GM19463 (cell line): ENCODE data around the gene ZNF407.

Source experiments
- ATAC-seq: cut with Tn5 transposase; IDR thresholded peaks from one replicate; pipeline ENCODE4 v1.9.1; 2021; ENCODE audit warnings: mild to moderate bottlenecking, moderate library complexity; ENCODE audit not compliant: unreplicated experiment

ZNF407 gene

GRCh38 chr18:74869904-74870863 lies 272.5 kb downstream of the ZNF407 start:
- peak; percentile 91 for ATAC-seq

- no peak for ATAC-seq
These were observed 273.3 kb downstream of the ZNF407 start for GRCh38 chr18:74870950-74871349.

GRCh38 chr18:74873629-74874028 lies 276.0 kb downstream of the ZNF407 start:
- ATAC-seq, result no peak

- no peak for ATAC-seq
These were observed 276.7 kb downstream of the ZNF407 start for GRCh38 chr18:74874351-74874750.

GRCh38 chr18:74876630-74877243 lies 279.1 kb downstream of the ZNF407 start:
- ATAC-seq, result no peak

GRCh38 chr18:74878267-74878666 lies 280.6 kb downstream of the ZNF407 start:
- no peak for ATAC-seq

GRCh38 chr18:74880706-74881278 lies 283.1 kb downstream of the ZNF407 start:
- no peak for ATAC-seq

GRCh38 chr18:74892066-74892627 lies 294.5 kb downstream of the ZNF407 start:
- ATAC-seq, result no peak

- ATAC-seq, result no peak
These were observed 298.0 kb downstream of the ZNF407 start for GRCh38 chr18:74895686-74896085.

- peak; percentile 84 for ATAC-seq
These were observed 298.8 kb downstream of the ZNF407 start for GRCh38 chr18:74896390-74896991.

- ATAC-seq, result no peak
These were observed 300.4 kb downstream of the ZNF407 start for GRCh38 chr18:74897971-74898657.

GRCh38 chr18:74898965-74899364 lies 301.3 kb downstream of the ZNF407 start:
- ATAC-seq, result no peak

GRCh38 chr18:74899554-74899953 lies 301.9 kb downstream of the ZNF407 start:
- no peak for ATAC-seq

GRCh38 chr18:74901362-74902146 lies 303.9 kb downstream of the ZNF407 start:
- no peak for ATAC-seq

- ATAC-seq, result no peak
These were observed 304.4 kb downstream of the ZNF407 start for GRCh38 chr18:74902147-74902455.

GRCh38 chr18:74905247-74905646 lies 307.6 kb downstream of the ZNF407 start:
- no peak for ATAC-seq

GRCh38 chr18:74906184-74906583 lies 308.5 kb downstream of the ZNF407 start:
- no peak for ATAC-seq

- no peak for ATAC-seq
These were observed 316.5 kb downstream of the ZNF407 start for GRCh38 chr18:74914052-74914591.

- ATAC-seq, result no peak
These were observed 317.0 kb downstream of the ZNF407 start for GRCh38 chr18:74914648-74915047.
